ENCODE data around the gene PIPOX. TPM values are rescaled to one million over a fixed set of nuclear protein-coding genes. Genes with fewer than 3 reads are reported as not detected.

PIPOX gene
- total RNA-seq, 1 donor from 2014 or later = 1.3 TPM

DNA sequence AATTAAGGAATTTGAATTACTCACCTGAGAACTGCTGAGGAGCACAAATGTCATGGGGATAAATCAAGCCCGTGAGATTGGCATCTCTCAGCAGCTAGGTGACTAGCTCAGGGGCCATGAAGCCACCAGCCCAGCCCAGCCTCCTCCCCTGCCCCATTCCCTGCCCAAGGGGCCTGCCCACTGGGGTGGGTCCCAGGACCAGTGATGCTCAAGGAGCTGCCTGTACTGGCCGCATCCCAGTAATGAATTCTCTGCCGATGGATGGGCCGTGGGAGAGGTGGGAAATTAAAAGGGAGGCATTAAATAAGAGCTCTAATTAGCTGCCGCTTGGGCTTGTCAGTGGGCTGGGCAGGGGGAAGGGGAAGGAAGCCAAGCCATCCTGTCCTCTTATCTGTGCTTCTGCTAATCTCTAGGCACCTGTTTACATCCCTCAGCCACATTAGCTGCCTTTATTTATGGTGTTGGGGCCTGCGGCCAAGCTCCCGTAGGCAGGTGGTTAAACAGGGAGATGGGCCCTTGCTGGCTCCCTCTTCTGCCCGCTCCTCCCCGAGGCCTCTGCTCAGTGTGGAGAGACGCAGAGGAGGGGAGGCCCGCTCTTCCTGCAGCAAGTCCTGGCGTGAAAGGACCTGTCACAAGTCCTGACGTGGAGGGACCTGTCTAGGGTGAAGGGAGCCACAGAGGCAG lies 48.8 kb downstream of the PIPOX start:
- H3K27ac ChIP-seq = no peak overlapping the region
- DNase-seq (no peak), ATAC-seq (no peak)
- TF ChIP-seq, protein P1, sequence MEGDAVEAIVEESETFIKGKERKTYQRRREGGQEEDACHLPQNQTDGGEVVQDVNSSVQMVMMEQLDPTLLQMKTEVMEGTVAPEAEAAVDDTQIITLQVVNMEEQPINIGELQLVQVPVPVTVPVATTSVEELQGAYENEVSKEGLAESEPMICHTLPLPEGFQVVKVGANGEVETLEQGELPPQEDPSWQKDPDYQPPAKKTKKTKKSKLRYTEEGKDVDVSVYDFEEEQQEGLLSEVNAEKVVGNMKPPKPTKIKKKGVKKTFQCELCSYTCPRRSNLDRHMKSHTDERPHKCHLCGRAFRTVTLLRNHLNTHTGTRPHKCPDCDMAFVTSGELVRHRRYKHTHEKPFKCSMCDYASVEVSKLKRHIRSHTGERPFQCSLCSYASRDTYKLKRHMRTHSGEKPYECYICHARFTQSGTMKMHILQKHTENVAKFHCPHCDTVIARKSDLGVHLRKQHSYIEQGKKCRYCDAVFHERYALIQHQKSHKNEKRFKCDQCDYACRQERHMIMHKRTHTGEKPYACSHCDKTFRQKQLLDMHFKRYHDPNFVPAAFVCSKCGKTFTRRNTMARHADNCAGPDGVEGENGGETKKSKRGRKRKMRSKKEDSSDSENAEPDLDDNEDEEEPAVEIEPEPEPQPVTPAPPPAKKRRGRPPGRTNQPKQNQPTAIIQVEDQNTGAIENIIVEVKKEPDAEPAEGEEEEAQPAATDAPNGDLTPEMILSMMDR (IDR thresholded peaks at IDR 0.05) = no peak
- no peaks in the 10 kb centered on the region for H3K9me3 ChIP-seq
- H3K36me3 ChIP-seq = peaks cover 98% of the 10 kb centered on the region
- H3K4me1 ChIP-seq = no peaks in the 10 kb centered on the region
- intact Hi-C loops (cut with DNase I) = no loop called here
- no peak overlapping the region for H3K4me3 ChIP-seq
- H3K27me3 ChIP-seq (ENCODE audit: low read depth) = no peaks in the 10 kb centered on the region

DNA sequence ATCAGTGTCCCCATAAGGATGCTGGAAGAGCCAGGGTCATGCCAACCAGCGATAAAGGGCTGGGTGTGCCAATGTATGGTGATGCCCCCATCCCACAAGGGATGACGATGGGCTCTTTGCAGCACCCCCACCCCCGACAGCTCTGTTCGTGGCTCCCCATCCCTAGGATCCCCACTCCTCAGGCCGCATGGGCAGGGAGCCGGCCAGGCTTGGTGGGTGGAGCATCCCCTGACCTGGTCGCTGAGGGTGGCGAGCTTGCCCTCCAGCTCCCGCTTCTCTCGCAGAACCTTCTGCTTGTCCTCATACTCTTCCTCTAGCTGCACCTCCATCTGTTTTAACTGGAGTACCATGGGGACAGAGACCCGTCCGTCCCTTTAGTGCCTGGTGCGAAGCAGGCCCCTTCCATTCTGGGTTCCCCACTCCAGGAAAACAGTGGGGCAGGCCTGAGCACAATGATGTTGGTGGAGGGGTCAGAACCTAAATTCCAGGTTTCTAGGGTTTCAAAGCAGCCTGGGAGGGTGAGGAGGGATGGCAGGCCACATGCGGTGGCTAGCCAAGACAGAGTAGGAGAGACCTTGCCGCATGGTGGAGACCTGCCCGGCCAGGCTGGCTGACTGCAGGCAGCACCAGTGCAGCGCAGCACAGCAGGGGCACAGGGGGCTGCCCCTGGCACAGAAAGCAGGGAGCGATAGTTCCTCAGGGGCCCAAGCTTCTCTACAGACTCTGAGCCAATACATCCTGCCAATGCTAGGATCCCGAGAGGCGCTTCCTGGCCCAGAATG lies 50.3 kb downstream of the PIPOX start:
- H3K4me3 ChIP-seq = no peak overlapping the region
- H3K9me3 ChIP-seq = no peaks in the 10 kb centered on the region
- no peaks in the 10 kb centered on the region for H3K27me3 ChIP-seq (ENCODE audit: low read depth)
- intact Hi-C loops (cut with DNase I) = no loop called here
- no peak for ATAC-seq
- H3K27ac ChIP-seq = no peak overlapping the region
- peaks cover 100% of the 10 kb centered on the region for H3K36me3 ChIP-seq
- TF ChIP-seq, protein P1 (IDR thresholded peaks at IDR 0.05) = no peak
- H3K4me1 ChIP-seq = no peaks in the 10 kb centered on the region
- no peak for DNase-seq

DNA sequence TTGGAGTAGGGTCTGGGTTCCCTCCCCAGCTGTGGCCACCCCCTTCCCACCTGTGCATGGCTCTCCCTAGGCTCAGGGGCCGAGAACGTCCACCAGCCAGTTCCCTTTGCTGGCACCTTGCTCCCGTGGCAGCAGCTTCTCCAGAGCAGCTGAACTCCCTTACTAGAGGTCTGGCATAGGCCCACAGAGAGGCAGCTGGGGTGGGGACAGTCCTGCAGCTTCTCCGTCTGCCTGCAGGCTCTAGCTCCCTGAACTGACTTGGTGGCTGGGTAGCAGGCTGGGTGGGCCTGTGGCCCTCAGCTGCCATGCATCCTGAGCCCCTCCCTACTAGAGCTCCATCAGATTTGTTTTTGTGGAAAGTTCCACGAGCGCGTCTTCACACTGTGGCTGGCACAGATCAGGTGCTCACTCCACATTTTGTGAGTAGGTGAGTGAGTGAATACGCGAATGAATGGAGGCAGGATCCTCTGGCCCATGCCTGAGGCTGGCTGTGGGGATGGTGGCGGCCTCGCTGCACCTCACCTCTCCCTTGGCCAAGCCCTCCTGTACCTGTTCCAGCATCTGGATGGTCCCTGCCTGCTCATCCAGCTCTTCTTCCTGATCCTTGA lies 51.3 kb downstream of the PIPOX start:
- DNase-seq (no peak), ATAC-seq (no peak)
- Histone ChIP-seq H3K27ac (no peak overlapping the region), H3K27me3 (ENCODE audit: low read depth) (no peaks in the 10 kb centered on the region), H3K36me3 (peaks cover 100% of the 10 kb centered on the region), H3K4me1 (no peaks in the 10 kb centered on the region), H3K4me3 (no peak overlapping the region), H3K9me3 (no peaks in the 10 kb centered on the region)
- TF ChIP-seq, protein P1 (IDR thresholded peaks at IDR 0.05) = no peak
- intact Hi-C loops (cut with DNase I) = no loop called here

DNA sequence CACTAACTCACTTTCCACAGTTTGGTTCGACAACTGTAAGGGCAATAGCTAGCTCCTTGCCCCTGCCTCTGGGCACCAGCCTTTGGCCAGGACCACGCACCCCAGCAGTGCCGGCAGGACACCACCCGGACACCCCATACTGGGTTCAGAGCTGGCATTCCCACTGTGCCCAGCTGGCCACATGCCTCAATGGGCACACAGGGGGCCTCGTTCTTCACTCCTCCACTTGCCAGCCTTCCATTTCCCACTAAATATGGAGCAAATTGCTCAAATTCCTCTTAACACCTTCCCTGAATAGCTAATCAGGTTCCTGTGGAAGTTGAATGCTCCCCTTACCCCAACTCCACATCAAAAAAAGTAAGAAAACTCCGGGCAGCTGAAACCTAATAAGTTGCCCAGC lies 52.5 kb downstream of the PIPOX start:
- TF ChIP-seq, protein P1 (IDR thresholded peaks at IDR 0.05) = no peak
- intact Hi-C loops (cut with DNase I) = no loop called here
- Histone ChIP-seq H3K27ac (no peak overlapping the region), H3K4me3 (no peak overlapping the region), H3K36me3 (peaks cover 100% of the 10 kb centered on the region), H3K9me3 (no peaks in the 10 kb centered on the region), H3K27me3 (ENCODE audit: low read depth) (no peaks in the 10 kb centered on the region), H3K4me1 (no peaks in the 10 kb centered on the region)
- DNase-seq (no peak), ATAC-seq (no peak)

DNA sequence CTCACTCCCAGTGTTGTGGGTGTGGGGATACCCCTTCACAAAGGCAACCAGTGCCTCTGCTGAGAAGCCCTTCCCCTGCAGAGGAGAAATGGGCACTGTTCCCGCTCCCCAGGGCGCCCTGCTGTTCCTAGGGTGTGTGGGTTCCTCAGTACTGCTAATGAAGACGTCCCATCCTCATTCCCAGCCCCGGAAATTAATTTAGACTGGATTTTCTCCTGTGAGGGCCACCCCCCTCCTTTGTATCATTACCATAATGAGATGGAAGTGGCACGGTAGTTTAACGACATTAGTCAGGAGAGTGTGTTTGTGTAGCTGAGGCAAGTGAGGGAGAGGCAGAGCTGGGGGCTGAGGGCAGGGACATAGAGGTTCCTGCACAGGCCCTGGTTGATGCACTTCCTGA lies 53.2 kb downstream of the PIPOX start:
- TF ChIP-seq, protein P1 (IDR thresholded peaks at IDR 0.05) = no peak
- H3K36me3 ChIP-seq = peaks cover 100% of the 10 kb centered on the region
- no peak for ATAC-seq
- DNase-seq = no peak
- H3K4me3 ChIP-seq = no peak overlapping the region
- H3K4me1 ChIP-seq = no peaks in the 10 kb centered on the region
- no peaks in the 10 kb centered on the region for H3K9me3 ChIP-seq
- H3K27ac ChIP-seq = no peak overlapping the region
- intact Hi-C loops (cut with DNase I) = no loop called here
- H3K27me3 ChIP-seq (ENCODE audit: low read depth) = no peaks in the 10 kb centered on the region

All from lower lobe of right lung (tissue), 2 donors.